HFFc6 (cell line): ENCODE data around the gene IGLON5. TPM values are rescaled to one million over a fixed set of nuclear protein-coding genes. Genes with fewer than 3 reads are reported as not detected.

Source experiments
- DNase-seq: peaks from one replicate; pipeline ENCODE4 v3.0.0-alpha.2; 2018
- H3K27ac Mint-ChIP-seq: 2 replicates; pipeline ENCODE4 v1.8.0; 2020; ENCODE audit warnings: mild to moderate bottlenecking, mixed read lengths
- H3K27me3 Mint-ChIP-seq: 2 replicates; pipeline ENCODE4 v1.8.0; 2021; ENCODE audit warnings: mild to moderate bottlenecking, moderate library complexity, mixed read lengths; ENCODE audit not compliant: insufficient read depth
- H3K36me3 Mint-ChIP-seq: 2 replicates; pipeline ENCODE4 v1.8.0; 2021; ENCODE audit warnings: low read depth, mixed read lengths
- H3K4me1 Mint-ChIP-seq: 2 replicates; pipeline ENCODE4 v1.8.0; 2020; ENCODE audit warnings: low read depth, mixed read lengths
- H3K4me3 Mint-ChIP-seq: 2 replicates; pipeline ENCODE4 v1.8.0; 2020; ENCODE audit warnings: mild to moderate bottlenecking, moderate library complexity, mixed read lengths
- H3K9me3 Mint-ChIP-seq: 2 replicates; pipeline ENCODE4 v1.8.0; 2020; ENCODE audit warnings: mild to moderate bottlenecking, mixed read lengths
- total RNA-seq, 6 experiments: library from RNA; stranded (reverse); fragmentation: NEBNext Ultra II Directional; extraction: Animal tissue kit (Norgen Biotek cat#: 25700); gene quantifications; 2 replicates in 1 of 6; 3 replicates in 5 of 6; pipeline ENCODE4 v1.2.3, GENCODE V29; 2021
- TF ChIP-seq, protein P1 (sequence below): fragments of 200-600 bp; sonication (generic); IDR thresholded peaks from 2 replicates; pipeline ENCODE4 v1.5.0; 2021; ENCODE audit warnings: antibody characterized with exemption, mild to moderate bottlenecking

Gene IGLON5
- total RNA-seq, 6 experiments from 2014 or later = not detected

DNA sequence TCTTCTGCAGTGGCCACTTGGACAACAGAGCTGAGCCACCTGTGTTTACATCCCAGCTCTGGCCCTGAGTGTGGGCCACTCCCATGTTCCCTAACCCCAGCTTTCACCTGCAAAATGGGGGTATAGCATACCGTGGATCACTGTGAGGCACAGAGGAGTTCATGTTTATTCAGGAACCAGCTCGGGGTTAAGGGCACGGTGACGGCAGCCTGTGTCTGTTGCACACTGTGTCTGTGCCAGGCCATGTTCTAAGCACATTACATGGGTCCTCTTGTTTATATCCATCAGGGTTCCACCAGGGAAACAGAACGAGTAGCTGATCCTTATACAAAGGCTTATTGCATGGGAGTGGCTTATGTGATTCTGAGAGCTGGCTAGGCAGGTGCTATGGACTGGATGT, 14.0 kb upstream of the IGLON5 start:
- TF ChIP-seq, protein P1, sequence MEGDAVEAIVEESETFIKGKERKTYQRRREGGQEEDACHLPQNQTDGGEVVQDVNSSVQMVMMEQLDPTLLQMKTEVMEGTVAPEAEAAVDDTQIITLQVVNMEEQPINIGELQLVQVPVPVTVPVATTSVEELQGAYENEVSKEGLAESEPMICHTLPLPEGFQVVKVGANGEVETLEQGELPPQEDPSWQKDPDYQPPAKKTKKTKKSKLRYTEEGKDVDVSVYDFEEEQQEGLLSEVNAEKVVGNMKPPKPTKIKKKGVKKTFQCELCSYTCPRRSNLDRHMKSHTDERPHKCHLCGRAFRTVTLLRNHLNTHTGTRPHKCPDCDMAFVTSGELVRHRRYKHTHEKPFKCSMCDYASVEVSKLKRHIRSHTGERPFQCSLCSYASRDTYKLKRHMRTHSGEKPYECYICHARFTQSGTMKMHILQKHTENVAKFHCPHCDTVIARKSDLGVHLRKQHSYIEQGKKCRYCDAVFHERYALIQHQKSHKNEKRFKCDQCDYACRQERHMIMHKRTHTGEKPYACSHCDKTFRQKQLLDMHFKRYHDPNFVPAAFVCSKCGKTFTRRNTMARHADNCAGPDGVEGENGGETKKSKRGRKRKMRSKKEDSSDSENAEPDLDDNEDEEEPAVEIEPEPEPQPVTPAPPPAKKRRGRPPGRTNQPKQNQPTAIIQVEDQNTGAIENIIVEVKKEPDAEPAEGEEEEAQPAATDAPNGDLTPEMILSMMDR = no peak
- Mint-ChIP-seq H3K27me3 (peaks cover 9% of the 10 kb centered on the region), H3K4me1 (no peaks in the 10 kb centered on the region), H3K27ac (no peak overlapping the region), H3K36me3 (peaks cover 8% of the 10 kb centered on the region; the same call in 1 of the 2 replicates), H3K4me3 (no peak overlapping the region), H3K9me3 (peaks cover 38% of the 10 kb centered on the region)
- no peak for DNase-seq

DNA sequence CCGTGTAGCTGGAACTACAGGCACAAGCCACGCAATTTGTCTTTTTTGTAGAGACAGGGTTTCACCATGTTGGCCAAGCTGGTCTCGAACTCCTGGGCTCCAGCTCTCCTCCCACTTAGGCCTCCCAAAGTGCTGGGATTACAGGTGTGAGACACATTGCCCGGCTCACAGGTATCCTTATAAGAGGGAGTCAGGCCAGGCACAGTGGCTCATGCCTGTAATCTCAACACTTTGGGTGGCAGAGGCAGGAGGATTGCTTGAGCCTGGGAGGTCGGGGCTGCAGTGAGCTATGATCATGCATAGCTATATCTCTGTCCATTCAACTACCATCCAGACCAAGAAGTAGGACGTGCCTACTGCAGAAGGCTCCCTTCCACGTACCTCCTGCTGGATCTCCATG, 10.2 kb upstream of the IGLON5 start:
- Mint-ChIP-seq H3K4me1 (no peaks in the 10 kb centered on the region), H3K36me3 (no peaks in the 10 kb centered on the region; the same call in 1 of the 2 replicates), H3K27ac (no peak overlapping the region), H3K9me3 (peaks cover 44% of the 10 kb centered on the region), H3K4me3 (no peak overlapping the region), H3K27me3 (peaks cover 7% of the 10 kb centered on the region)
- no peak for DNase-seq
- TF ChIP-seq, protein P1 = no peak

DNA sequence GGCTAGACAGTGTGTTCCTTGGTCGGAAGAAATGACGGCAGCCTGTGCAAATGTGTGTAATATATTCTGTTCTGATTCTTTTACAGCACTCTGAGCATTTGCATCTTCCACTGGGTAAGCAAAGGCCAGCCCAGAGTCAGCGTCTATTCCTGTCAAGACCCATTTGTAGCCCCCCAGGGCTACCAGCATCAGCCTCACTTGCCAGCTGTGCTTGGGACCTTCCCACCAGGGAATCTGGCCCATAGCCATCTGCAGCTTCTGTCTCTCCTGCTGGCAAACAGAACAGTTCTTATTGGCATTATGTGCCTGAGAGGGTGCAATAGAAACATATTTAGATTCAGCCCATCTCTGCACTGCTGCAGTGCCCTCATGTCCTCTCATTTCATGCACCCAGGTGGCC, 6.0 kb upstream of the IGLON5 start:
- Mint-ChIP-seq H3K36me3 (no peaks in the 10 kb centered on the region; the same call in 1 of the 2 replicates), H3K27ac (no peak overlapping the region), H3K9me3 (peaks cover 45% of the 10 kb centered on the region), H3K4me3 (no peak overlapping the region), H3K4me1 (no peaks in the 10 kb centered on the region), H3K27me3 (peaks cover 4% of the 10 kb centered on the region)
- DNase-seq = no peak
- TF ChIP-seq, protein P1 = no peak

DNA sequence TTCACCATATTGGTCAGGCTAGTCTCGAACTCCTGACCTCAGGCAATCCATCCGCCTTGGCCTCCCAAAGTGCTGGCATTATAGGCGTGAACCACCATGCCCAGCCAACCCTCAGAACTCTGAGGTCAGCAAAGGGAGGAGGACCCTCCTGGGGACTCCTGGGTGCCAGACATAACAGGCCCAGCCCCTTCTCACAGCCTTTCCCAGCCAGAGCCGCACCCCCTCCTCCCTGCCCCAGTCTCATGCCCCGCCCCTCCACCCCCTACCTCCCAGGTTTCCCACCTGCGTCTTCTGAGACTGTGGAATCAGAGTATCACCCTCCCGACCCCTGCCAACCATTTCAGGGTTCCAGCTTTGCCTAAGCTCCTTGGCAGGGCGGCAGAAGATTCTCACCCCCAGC, 5.2 kb downstream of the IGLON5 start:
- no peak overlapping the region for H3K27ac Mint-ChIP-seq
- no peak for DNase-seq
- H3K4me1 Mint-ChIP-seq = no peaks in the 10 kb centered on the region
- no peaks in the 10 kb centered on the region for H3K36me3 Mint-ChIP-seq
- TF ChIP-seq, protein P1 = no peak
- H3K27me3 Mint-ChIP-seq = peaks cover 8% of the 10 kb centered on the region
- peaks cover 5% of the 10 kb centered on the region for H3K9me3 Mint-ChIP-seq
- H3K4me3 Mint-ChIP-seq = no peak overlapping the region

DNA sequence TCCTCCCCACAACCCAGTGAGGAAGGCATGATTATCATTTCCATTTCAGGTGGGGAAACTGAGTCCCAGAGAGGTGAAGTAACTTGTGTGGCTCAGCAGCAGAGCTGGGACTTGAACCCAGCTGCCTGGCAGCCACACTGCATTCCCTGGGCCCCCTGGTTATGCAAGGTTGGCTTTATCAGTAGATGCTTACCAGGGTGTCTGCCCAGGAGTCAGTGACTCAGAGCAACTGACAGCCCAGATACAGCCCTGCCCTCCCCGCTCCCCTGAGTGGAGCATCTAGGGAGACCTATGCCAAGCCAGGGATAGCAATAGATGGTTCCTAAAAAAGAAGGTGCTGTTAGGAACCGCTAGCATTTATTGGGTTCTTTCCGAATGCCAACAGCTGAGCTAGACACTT, 5.9 kb downstream of the IGLON5 start:
- no peaks in the 10 kb centered on the region for H3K4me1 Mint-ChIP-seq

More for the DNA sequence above, 5.9 kb downstream of the IGLON5 start:
- Mint-ChIP-seq H3K36me3 (no peaks in the 10 kb centered on the region), H3K9me3 (peaks cover 7% of the 10 kb centered on the region), H3K4me3 (no peak overlapping the region), H3K27ac (no peak overlapping the region), H3K27me3 (peaks cover 6% of the 10 kb centered on the region)
- TF ChIP-seq, protein P1 = no peak
- no peak for DNase-seq
